CD4-positive, alpha-beta T cell treated with Interleukin-4 for 1 hour (primary cell): ENCODE data around the gene LPAR3.
A peak's percentile ranks its signal among the peaks of the same experiment; 100 is the strongest.

Experiments
- DNase-seq, 2 donors: peaks; one replicate each; pipeline ENCODE4 v3.0.0-alpha.2; 2020 to 2022

LPAR3 gene

GRCh38 chr1:84823991-84824390, 69.0 kb downstream of the LPAR3 start:
- no peak for DNase-seq

GRCh38 chr1:84823511-84823910, 69.5 kb downstream of the LPAR3 start:
- no peak for DNase-seq

GRCh38 chr1:84810343-84810742, 82.7 kb downstream of the LPAR3 start:
- no peak for DNase-seq

- DNase-seq = no peak
These were observed 84.0 kb downstream of the LPAR3 start for GRCh38 chr1:84809023-84809422.

- DNase-seq = no peak
These were observed 89.4 kb downstream of the LPAR3 start for GRCh38 chr1:84803604-84804003.

GRCh38 chr1:84802567-84803232, 90.3 kb downstream of the LPAR3 start:
- no peak for DNase-seq

- DNase-seq = no peak
These were observed 92.6 kb downstream of the LPAR3 start for GRCh38 chr1:84800090-84801073.

- no peak for DNase-seq
These were observed 95.4 kb downstream of the LPAR3 start for GRCh38 chr1:84797603-84798002.

- no peak for DNase-seq
These were observed 96.9 kb downstream of the LPAR3 start for GRCh38 chr1:84795966-84796600.

- no peak for DNase-seq
These were observed 97.8 kb downstream of the LPAR3 start for GRCh38 chr1:84795213-84795612.

GRCh38 chr1:84792421-84792820, 100.6 kb downstream of the LPAR3 start:
- no peak for DNase-seq

GRCh38 chr1:84789014-84789413, 104.0 kb downstream of the LPAR3 start:
- DNase-seq = no peak

GRCh38 chr1:84785271-84786036, 107.6 kb downstream of the LPAR3 start:
- DNase-seq = no peak

GRCh38 chr1:84782881-84783280, 110.1 kb downstream of the LPAR3 start:
- DNase-seq = no peak

- DNase-seq = peak; percentile 72 to 77
These were observed 110.8 kb downstream of the LPAR3 start for GRCh38 chr1:84781946-84782771.

- DNase-seq = no peak
These were observed 112.8 kb downstream of the LPAR3 start for GRCh38 chr1:84780000-84780716.

- no peak for DNase-seq
These were observed 116.4 kb downstream of the LPAR3 start for GRCh38 chr1:84776639-84777038.

GRCh38 chr1:84775535-84775920, 117.5 kb downstream of the LPAR3 start:
- DNase-seq = no peak

- DNase-seq = no peak
These were observed 118.1 kb downstream of the LPAR3 start for GRCh38 chr1:84774669-84775534.

- no peak for DNase-seq
These were observed 119.0 kb downstream of the LPAR3 start for GRCh38 chr1:84773933-84774497.
